ENCODE measurements around the gene SNX20. TPM values are rescaled to one million over a fixed set of nuclear protein-coding genes. Genes with fewer than 3 reads are reported as not detected.

Gene SNX20
- total RNA-seq, 2 donors from 2014 or later, result 0.82 to 2.5 TPM

- no peaks in the 10 kb centered on the region for H3K4me1 ChIP-seq (replicated peaks)
- H3K27me3 ChIP-seq (replicated peaks; ENCODE audit: insufficient read depth), result no peaks in the 10 kb centered on the region
- H3K9me3 ChIP-seq, result no peaks in the 10 kb centered on the region
- no peak overlapping the region for H3K4me3 ChIP-seq
- H3K36me3 ChIP-seq, result no peaks in the 10 kb centered on the region
- 92% methylated on average over 10 of the region's 10 CpGs for WGBS
- H3K27ac ChIP-seq, result no peak overlapping the region
- intact Hi-C loops (cut with DNase I), result loop anchor here (10.0 kb wide), 2 partner anchors 448 to 638 kb away; partner anchors contain the start of gene CNEP1R1
- no peak for TF ChIP-seq POLR2A (IDR thresholded peaks at IDR 0.05)
- no peak for TF ChIP-seq CTCF (IDR thresholded peaks at IDR 0.05)
- no peak for TF ChIP-seq POLR2AphosphoS5 (IDR thresholded peaks at IDR 0.05)
- no peak for DNase-seq (ENCODE audit: low spot score)
Observed at GRCh38 chr16:50662306-50662940, 18.7 kb downstream of the SNX20 start.

DNA sequence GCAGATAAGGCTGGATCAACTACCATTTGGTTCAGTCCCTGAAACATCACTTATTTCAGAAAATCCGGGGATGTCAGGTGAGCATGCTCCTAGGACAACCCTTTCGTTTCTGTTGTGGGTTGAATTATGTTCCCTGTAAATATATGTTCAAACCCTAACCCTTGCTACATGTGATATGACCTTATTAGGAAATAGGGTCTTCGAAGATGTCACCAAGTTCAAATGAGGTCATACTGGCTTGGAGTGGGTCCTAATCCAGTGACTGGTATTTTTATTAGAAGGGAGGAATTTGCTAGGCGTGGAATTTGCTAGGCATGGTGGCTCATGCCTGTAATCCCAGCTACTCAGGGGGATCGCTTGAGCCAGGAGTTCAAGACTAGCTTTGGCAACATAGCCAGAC, 21.3 kb downstream of the SNX20 start:
- Histone ChIP-seq H3K4me3 (no peak overlapping the region), H3K9me3 (no peaks in the 10 kb centered on the region), H3K27ac (no peak overlapping the region), H3K4me1 (replicated peaks) (no peaks in the 10 kb centered on the region), H3K36me3 (no peaks in the 10 kb centered on the region), H3K27me3 (replicated peaks; ENCODE audit: insufficient read depth) (no peaks in the 10 kb centered on the region)
- TF ChIP-seq CTCF (IDR thresholded peaks at IDR 0.05) (no peak), POLR2AphosphoS5 (IDR thresholded peaks at IDR 0.05) (no peak), POLR2A (IDR thresholded peaks at IDR 0.05) (no peak)
- intact Hi-C loops (cut with DNase I), result loop anchor here (10.0 kb wide), 2 partner anchors 445 to 635 kb away; partner anchors contain the start of gene CNEP1R1
- no peak for DNase-seq (ENCODE audit: low spot score)
- WGBS, result 79% methylated on average over 5 of the region's 5 CpGs

DNA sequence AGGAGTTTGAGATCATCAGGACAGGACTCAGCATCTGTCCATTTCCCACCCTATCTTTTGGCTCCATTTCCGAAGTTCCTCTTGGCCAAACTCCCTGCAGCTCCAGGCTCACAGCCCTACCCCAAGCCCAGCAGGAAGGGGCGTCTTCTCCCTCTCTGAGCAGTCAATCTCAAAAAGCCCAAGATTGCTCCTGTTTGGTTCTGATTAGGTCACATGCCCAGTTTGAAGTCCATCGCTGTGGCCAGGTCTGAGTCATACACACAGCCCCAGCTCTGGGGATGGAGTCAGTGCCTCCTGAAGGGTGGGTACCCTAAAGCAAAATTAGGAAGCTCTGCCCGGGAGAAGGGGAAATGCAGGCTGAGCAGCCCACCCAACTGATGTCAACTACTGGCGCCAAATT, 23.9 kb downstream of the SNX20 start:
- Histone ChIP-seq H3K27me3 (replicated peaks; ENCODE audit: insufficient read depth) (no peaks in the 10 kb centered on the region), H3K27ac (no peak overlapping the region), H3K36me3 (no peaks in the 10 kb centered on the region), H3K9me3 (no peaks in the 10 kb centered on the region), H3K4me1 (replicated peaks) (no peaks in the 10 kb centered on the region), H3K4me3 (no peak overlapping the region)
- intact Hi-C loops (cut with DNase I), result no loop called here
- WGBS, result 66% methylated on average over 5 of the region's 5 CpGs
- TF ChIP-seq POLR2AphosphoS5 (IDR thresholded peaks at IDR 0.05) (no peak), POLR2A (IDR thresholded peaks at IDR 0.05) (no peak), CTCF (IDR thresholded peaks at IDR 0.05) (no peak)
- DNase-seq (ENCODE audit: low spot score), result no peak

DNA sequence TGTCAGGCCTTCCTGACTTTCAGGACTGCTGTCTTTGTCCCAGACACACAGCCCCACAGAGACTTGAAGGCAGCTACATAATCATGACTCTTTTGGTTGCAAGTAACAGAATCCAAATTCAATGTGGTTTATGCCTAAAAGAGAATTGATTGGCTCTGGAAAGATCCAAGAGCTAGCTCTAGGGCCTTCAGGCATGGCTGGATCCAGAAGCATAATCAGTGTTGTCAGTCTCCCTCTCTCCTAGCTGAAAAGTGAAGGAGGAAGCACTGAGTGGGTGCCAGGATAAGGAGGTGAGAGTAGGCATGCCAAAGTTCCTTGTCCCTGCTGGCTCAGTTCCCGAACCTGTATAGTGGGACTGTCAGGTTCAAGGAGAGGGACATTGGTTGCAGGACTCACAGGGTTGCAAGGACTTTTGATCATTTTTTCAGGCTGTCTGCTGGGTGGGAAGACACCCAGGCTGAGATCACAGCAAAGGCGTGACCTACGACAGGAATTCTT, 25.5 kb downstream of the SNX20 start:
- no peak for DNase-seq (ENCODE audit: low spot score)
- no peaks in the 10 kb centered on the region for H3K36me3 ChIP-seq
- intact Hi-C loops (cut with DNase I), result no loop called here
- no peak overlapping the region for H3K4me3 ChIP-seq
- TF ChIP-seq POLR2AphosphoS5 (IDR thresholded peaks at IDR 0.05) (no peak), CTCF (IDR thresholded peaks at IDR 0.05) (no peak), POLR2A (IDR thresholded peaks at IDR 0.05) (no peak)
- 94% methylated on average over 3 of the region's 3 CpGs for WGBS
- no peaks in the 10 kb centered on the region for H3K9me3 ChIP-seq
- no peaks in the 10 kb centered on the region for H3K4me1 ChIP-seq (replicated peaks)
- H3K27ac ChIP-seq, result no peak overlapping the region
- H3K27me3 ChIP-seq (replicated peaks; ENCODE audit: insufficient read depth), result no peaks in the 10 kb centered on the region

Data from prostate gland (tissue), 2 donors.